OCI-LY7 (cell line): ENCODE results near the gene FNDC3A. TPM values are rescaled to one million over a fixed set of nuclear protein-coding genes. Genes with fewer than 3 reads are reported as not detected.

ENCODE experiments used
- BruUV-seq: library from RNA; stranded (reverse); fragments of 400-500 nt; replicated peaks from 2 replicates; lab custom pipeline; 2021; lab: Mats Ljungman, UMichigan
- CTCF ChIA-PET: fragments of 300-600 bp; sonication (Branson Sonifier 250); formaldehyde crosslinking; loops from one replicate; lab custom pipeline; 2022; ENCODE audit warnings: antibody characterized with exemption; ENCODE audit not compliant: unreplicated experiment; lab: Charles Lee
- POLR2A ChIA-PET: fragments of 300-600 bp; sonication (Branson Sonifier 250); formaldehyde crosslinking; loops from one replicate; lab custom pipeline; 2022; ENCODE audit warnings: antibody characterized with exemption; lab: Charles Lee
- DNase-seq: peaks from one replicate; pipeline ENCODE4 v3.0.0-alpha.2; 2015; ENCODE audit warnings: low spot score
- H2AFZ ChIP-seq: fragments of 200-600 bp; sonication (generic), shearing (Covaris generic); 2 replicates; pipeline ENCODE4 v1.6.1; 2014; ENCODE audit warnings: mild to moderate bottlenecking, antibody characterized with exemption, low read length, moderate library complexity
- H3K27ac ChIP-seq: fragments of 200-600 bp; sonication (generic); 2 replicates; pipeline ENCODE4 v1.5.1; 2014; ENCODE audit warnings: mixed run types, low read depth, mild to moderate bottlenecking, moderate library complexity, low read length, inconsistent platforms; ENCODE audit not compliant: poor library complexity, severe bottlenecking
- H3K36me3 ChIP-seq: fragments of 200-600 bp; sonication (generic); 2 replicates; pipeline ENCODE4 v1.6.1; 2014; ENCODE audit warnings: mild to moderate bottlenecking, antibody characterized with exemption, low read length, moderate library complexity, mixed read lengths; ENCODE audit not compliant: insufficient read depth
- H3K4me1 ChIP-seq: fragments of 200-600 bp; sonication (generic); 2 replicates; pipeline ENCODE4 v1.5.1; 2014; ENCODE audit warnings: mild to moderate bottlenecking, low read length; ENCODE audit not compliant: insufficient read depth, poor library complexity, severe bottlenecking
- H3K4me2 ChIP-seq: fragments of 200-600 bp; sonication (generic); 2 replicates; pipeline ENCODE4 v1.6.1; 2014; ENCODE audit warnings: mild to moderate bottlenecking, low read length
- H3K4me3 ChIP-seq: fragments of 200-600 bp; sonication (generic); 2 replicates; pipeline ENCODE4 v1.5.1; 2014; ENCODE audit warnings: mild to moderate bottlenecking, low read depth, low read length; ENCODE audit not compliant: poor library complexity, severe bottlenecking
- H3K79me2 ChIP-seq: fragments of 200-600 bp; sonication (generic); 2 replicates; pipeline ENCODE4 v1.6.1; 2016; ENCODE audit warnings: low read depth, mild to moderate bottlenecking, low read length, moderate library complexity, mixed read lengths; ENCODE audit not compliant: insufficient read depth
- H3K9me2 ChIP-seq: fragments of 200-600 bp; sonication (generic); 2 replicates; pipeline ENCODE4 v1.6.1; 2016; ENCODE audit warnings: mild to moderate bottlenecking, low read length, mixed read lengths; ENCODE audit not compliant: insufficient read depth
- H3K9me3 ChIP-seq: fragments of 200-600 bp; sonication (generic); 2 replicates; pipeline ENCODE4 v1.6.1; 2014; ENCODE audit warnings: mild to moderate bottlenecking, mixed run types, low read length, mixed read lengths
- H4K20me1 ChIP-seq: fragments of 200-600 bp; sonication (generic); 2 replicates; pipeline ENCODE4 v1.6.1; 2014; ENCODE audit warnings: mild to moderate bottlenecking, antibody characterized with exemption, low read length, moderate library complexity, mixed read lengths; ENCODE audit not compliant: insufficient read depth
- CTCF ChIP-seq: fragments of 200-600 bp; sonication (generic); conservative IDR thresholded peaks from 2 replicates; pipeline ENCODE4 v1.5.1; 2014; ENCODE audit warnings: mild to moderate bottlenecking, antibody characterized with exemption, low read length, moderate library complexity, mixed read lengths
- EZH2phosphoT487 ChIP-seq: fragments of 200-600 bp; sonication (generic); IDR thresholded peaks from 2 replicates; pipeline ENCODE4 v1.6.1; 2018; ENCODE audit warnings: low read depth, borderline replicate concordance, mild to moderate bottlenecking, mixed run types, antibody characterized with exemption, low read length, moderate library complexity, mixed read lengths
- intact Hi-C: fragments of 100-400 bp; cut with micrococcal nuclease; formaldehyde crosslinking; loops from one replicate; pipeline ENCODE4 v1.10.0; 2022; ENCODE audit not compliant: unreplicated experiment
- total RNA-seq, 2 experiments: library from RNA; depleted of rRNA in 1 of 2; stranded (reverse); fragments of >200 nt in 1 of 2; shearing (Covaris generic) in 1 of 2; gene quantifications; 2 replicates each; pipeline ENCODE4 v1.2.3, GENCODE V29; 2014 to 2022

FNDC3A gene
- total RNA-seq, 2 experiments from 2014 or later: 38.7 to 59.6 TPM

- no peak for TF ChIP-seq EZH2phosphoT487
- no peak for TF ChIP-seq CTCF
- no peak overlapping the region for H3K4me3 ChIP-seq
- BruUV-seq: no TSS peak
- POLR2A ChIA-PET: interaction anchor here (0.7 kb wide), 1 partner anchor 222 kb away, joined by 3 read pairs; no protein-coding TSS in a partner anchor
- no peaks in the 10 kb centered on the region for H3K4me1 ChIP-seq
- no peak overlapping the region for H3K4me2 ChIP-seq
- CTCF ChIA-PET: no interaction called here
- H2AFZ ChIP-seq: no peak overlapping the region
- no peaks in the 10 kb centered on the region for H3K36me3 ChIP-seq
- H3K9me3 ChIP-seq: no peaks in the 10 kb centered on the region
- no peak for DNase-seq
- intact Hi-C loops: loop anchor here (10.0 kb wide), 1 partner anchor 177 kb away; no protein-coding TSS in a partner anchor
- no peaks in the 10 kb centered on the region for H3K9me2 ChIP-seq
- no peaks in the 10 kb centered on the region for H3K79me2 ChIP-seq
- H3K27ac ChIP-seq: no peak overlapping the region
- no peaks in the 10 kb centered on the region for H4K20me1 ChIP-seq
These were observed 121.7 kb downstream of the FNDC3A start for GRCh38 chr13:49097374-49097773.

- H3K4me2 ChIP-seq: no peak overlapping the region
These were observed 122.5 kb downstream of the FNDC3A start for GRCh38 chr13:49098198-49098597.

More at GRCh38 chr13:49098198-49098597, 122.5 kb downstream of the FNDC3A start:
- BruUV-seq: no TSS peak
- intact Hi-C loops: loop anchor here (10.0 kb wide), 1 partner anchor 177 kb away; no protein-coding TSS in a partner anchor
- DNase-seq: no peak
- Histone ChIP-seq H3K27ac (no peak overlapping the region), H3K9me3 (no peaks in the 10 kb centered on the region), H3K9me2 (no peaks in the 10 kb centered on the region; the same call in 1 of the 2 replicates), H3K4me1 (no peaks in the 10 kb centered on the region), H4K20me1 (no peaks in the 10 kb centered on the region), H3K79me2 (no peaks in the 10 kb centered on the region), H3K36me3 (no peaks in the 10 kb centered on the region), H3K4me3 (no peak overlapping the region), H2AFZ (no peak overlapping the region)
- ChIA-PET POLR2A (no interaction called here), CTCF (no interaction called here)
- TF ChIP-seq EZH2phosphoT487 (no peak), CTCF (no peak)
